K562 (cell line): ENCODE data around the gene SRC. TPM values are rescaled to one million over a fixed set of nuclear protein-coding genes. Genes with fewer than 3 reads are reported as not detected.

ENCODE experiments used
- ATAC-seq: fragments of 200-7000 bp; cut with Tn5 transposase; 3 replicates; pipeline ENCODE4 v1.9.1; 2020; ENCODE audit warnings: moderate library complexity
- BruUV-seq: library from RNA; stranded (reverse); fragments of 400-500 nt; replicated peaks from 2 replicates; lab custom pipeline; 2021; lab: Mats Ljungman, UMichigan
- CTCF ChIA-PET: fragments of 300-600 bp; formaldehyde crosslinking; extraction: SDS; loops from one replicate; lab custom pipeline; 2021; ENCODE audit warnings: low intra/inter-chr PET ratio; lab: Yijun Ruan, JAX
- POLR2A ChIA-PET: fragments of 300-600, 350-650 bp; sonication (Branson Sonifier 250); formaldehyde crosslinking; extraction: SDS; loops from one replicate; lab custom pipeline; 2021; ENCODE audit warnings: antibody characterized with exemption, inconsistent platforms; lab: Yijun Ruan, JAX
- DNase-seq, 4 experiments: peaks; one replicate each; pipeline versions ENCODE4 v3.0.0 to v3.0.0-alpha.2; 2011 to 2018; ENCODE audit warnings: low spot score in 3 of 4, mixed read lengths in 3 of 4; ENCODE audit errors: extremely low read depth in 1 of 4
- FAIRE-seq: peaks from 2 replicates; lab custom pipeline; 2011; peaks lifted over from hg19 to GRCh38; lab: Jason Lieb, UNC
- H2AFZ ChIP-seq: 2 replicates; pipeline ENCODE4 v1.6.0; 2011; ENCODE audit warnings: low read depth, low read length, control low read depth, inconsistent platforms
- H3K27ac ChIP-seq: fragments of 200-600 bp; 3 replicates; pipeline ENCODE4 v1.8.0; 2011; ENCODE audit warnings: low read depth, mild to moderate bottlenecking, control low read depth, inconsistent platforms, low read length, moderate library complexity, mixed read lengths; ENCODE audit errors: extremely low read depth
- H3K27me3 ChIP-seq, 2 experiments: fragments of 300-600 bp in 1 of 2; 2 replicates in 1 of 2; 3 replicates in 1 of 2; pipeline versions ENCODE4 v1.6.0 to v1.8.0; 2011; ENCODE audit warnings: inconsistent platforms in 2 of 2, low read length in 2 of 2, mild to moderate bottlenecking in 1 of 2, mixed read lengths in 1 of 2, moderate library complexity in 1 of 2; ENCODE audit not compliant: control insufficient read depth in 2 of 2, insufficient read depth in 2 of 2
- H3K36me3 ChIP-seq: fragments of 300-600 bp; 3 replicates; pipeline ENCODE4 v1.8.0; 2011; ENCODE audit warnings: mild to moderate bottlenecking, low read length, inconsistent platforms; ENCODE audit not compliant: control insufficient read depth, insufficient read depth
- H3K4me1 ChIP-seq, 2 experiments: fragments of 200-600 bp in 1 of 2; replicated peaks in 1 of 2; 2 replicates in 1 of 2; 3 replicates in 1 of 2; pipeline versions ENCODE4 v1.5.1 to v1.8.0; 2011; ENCODE audit warnings: inconsistent platforms in 2 of 2, low read length in 2 of 2, mild to moderate bottlenecking in 1 of 2, mixed read lengths in 1 of 2, moderate library complexity in 1 of 2; ENCODE audit not compliant: control insufficient read depth in 2 of 2, insufficient read depth in 2 of 2
- H3K4me2 ChIP-seq: 2 replicates; pipeline ENCODE4 v1.6.1; 2011; ENCODE audit warnings: low read length, control low read depth, inconsistent platforms, mixed read lengths; ENCODE audit not compliant: insufficient read depth
- H3K4me3 ChIP-seq: fragments of 200-600 bp; sonication (generic), shearing (Covaris generic); 2 replicates; pipeline ENCODE4 v1.5.1; 2016; ENCODE audit warnings: control low read depth, inconsistent platforms
- H3K79me2 ChIP-seq: fragments of 200-600 bp; 3 replicates; pipeline ENCODE4 v1.8.0; 2011; ENCODE audit warnings: low read length, inconsistent platforms; ENCODE audit not compliant: control insufficient read depth, insufficient read depth
- H3K9ac ChIP-seq, 2 experiments: 2 replicates each; pipeline versions ENCODE4 v1.6.0 to v1.6.1; 2011; ENCODE audit warnings: low read depth in 2 of 2, low read length in 2 of 2, control low read depth in 1 of 2, inconsistent platforms in 1 of 2, mild to moderate bottlenecking in 1 of 2, mixed read lengths in 1 of 2; ENCODE audit not compliant: insufficient read depth in 1 of 2
- H3K9me1 ChIP-seq: one replicate; pipeline ENCODE4 v1.6.0; 2011; ENCODE audit warnings: inconsistent platforms, mild to moderate bottlenecking, low read length, moderate library complexity; ENCODE audit not compliant: control insufficient read depth, insufficient read depth
- H3K9me3 ChIP-seq: replicated peaks from 2 replicates; pipeline ENCODE4 v1.5.1; 2011; ENCODE audit warnings: low read depth, low read length, inconsistent platforms; ENCODE audit not compliant: control insufficient read depth, insufficient read depth
- H4K20me1 ChIP-seq: replicated peaks from 2 replicates; pipeline ENCODE4 v1.6.1; 2011; ENCODE audit warnings: low read length, inconsistent platforms, mixed read lengths; ENCODE audit not compliant: control insufficient read depth, insufficient read depth
- POLR2H ChIP-seq: IDR thresholded peaks from 2 replicates; pipeline ENCODE4 v1.6.1; 2016; ENCODE audit warnings: missing genetic modification characterization, low read depth, mild to moderate bottlenecking, control low read depth, missing compliant biosample characterization, moderate library complexity
- ZNF518B ChIP-seq: fragments of 250-450 bp; sonication (Bioruptor Pico); IDR thresholded peaks from 2 replicates; pipeline ENCODE4 v1.5.0; 2021; ENCODE audit warnings: mild to moderate bottlenecking, moderate library complexity
- WGBS: fragments of 100-300 bp; shearing (Covaris generic); methylation state at CpG from one replicate; pipeline ENCODE4 v1.1.6; 2016; ENCODE audit warnings: low coverage, mixed read lengths; ENCODE audit not compliant: insufficient coverage; ENCODE audit errors: missing lambda C conversion rate; 5-methylcytosine and 5-hydroxymethylcytosine counted together
- in situ Hi-C: fragments of 300-500 bp; cut with MboI; formaldehyde crosslinking; loops from 4 replicates; pipeline ENCODE4 v1.15.0; 2018; ENCODE audit warnings: inconsistent platforms, mixed read lengths
- intact Hi-C: fragments of 100-400 bp; cut with micrococcal nuclease; formaldehyde crosslinking; loops from 2 replicates; pipeline ENCODE4 v1.14.2; 2022
- polyA plus RNA-seq, 8 experiments: library from polyadenylated mRNA; depleted of rRNA in 4 of 8; stranded (reverse) in 5 of 8; unstranded in 3 of 8; fragments of >200 nt; fragmentation: Nextera tagmentation in 2 of 8; fragmentation: Illumina TruSeq in 1 of 8; extraction: Ambion mirVana in 2 of 8; extraction: Trizol in 1 of 8; gene quantifications; 2 replicates each; pipeline versions ENCODE4 v1.2.1 to v1.2.3, GENCODE V29; 2011 to 2014; ENCODE audit warnings: inconsistent platforms in 1 of 8, missing spikeins in 1 of 8
- total RNA-seq, 7 experiments: library from RNA; depleted of rRNA in 6 of 7; stranded (reverse); fragments of >200 nt in 6 of 7; fragmentation: Illumina TruSeq in 2 of 7; extraction: Trizol in 2 of 7; gene quantifications; 2 replicates each; pipeline versions ENCODE4 v1.2.1 to v1.2.3, GENCODE V29; 2011 to 2021; ENCODE audit warnings: low replicate concordance in 1 of 7
- TF ChIP-seq, protein P1 (sequence below): sonication (generic); formaldehyde crosslinking; IDR thresholded peaks from 2 replicates; pipeline ENCODE4 v1.5.0; 2020; ENCODE audit warnings: missing genetic modification reagents
- TF ChIP-seq, protein P2 (sequence below): IDR thresholded peaks from 2 replicates; pipeline ENCODE4 v1.6.1; 2014; ENCODE audit warnings: antibody characterized with exemption

The SRC gene
- total and polyA plus RNA-seq, 9 of the 15 experiments (the other 6 are each of a cell fraction or from before 2014, with no cell fraction given) = 0.06 to 8.5 (median 3.1) TPM

GRCh38 chr20:37421988-37422387 lies 76.0 kb downstream of the SRC start:
- Histone ChIP-seq H3K4me1 (peaks cover 0 to 3% of the 10 kb centered on the region in 2 experiments; a peak in 2 of 5 replicates), H3K79me2 (no peaks in the 10 kb centered on the region), H3K36me3 (no peaks in the 10 kb centered on the region), H4K20me1 (peaks cover 17% of the 10 kb centered on the region; the same call in 1 of the 2 replicates), H3K9me3 (0 out of 2 replicates have a peak, but pooled peaks cover 3% of the 10 kb centered on the region), H3K4me2 (no peak overlapping the region), H3K9me1 (no peaks in the 10 kb centered on the region), H3K9ac (no peak overlapping the region), H3K27me3 (peaks cover 64 to 97% of the 10 kb centered on the region in 2 experiments; a peak in 4 of 5 replicates), H3K4me3 (no peak overlapping the region), H3K27ac (no peak overlapping the region), H2AFZ (no peak overlapping the region)
- ChIA-PET CTCF (no interaction called here), POLR2A (no interaction called here)
- WGBS = 0% methylated on average over 3 of the region's 6 CpGs
- BruUV-seq = no TSS peak
- in situ Hi-C loops (no loop called here), intact Hi-C loops (no loop called here)
- FAIRE-seq (no peak), ATAC-seq (no peak), DNase-seq (no peak)
- TF ChIP-seq, protein P1, sequence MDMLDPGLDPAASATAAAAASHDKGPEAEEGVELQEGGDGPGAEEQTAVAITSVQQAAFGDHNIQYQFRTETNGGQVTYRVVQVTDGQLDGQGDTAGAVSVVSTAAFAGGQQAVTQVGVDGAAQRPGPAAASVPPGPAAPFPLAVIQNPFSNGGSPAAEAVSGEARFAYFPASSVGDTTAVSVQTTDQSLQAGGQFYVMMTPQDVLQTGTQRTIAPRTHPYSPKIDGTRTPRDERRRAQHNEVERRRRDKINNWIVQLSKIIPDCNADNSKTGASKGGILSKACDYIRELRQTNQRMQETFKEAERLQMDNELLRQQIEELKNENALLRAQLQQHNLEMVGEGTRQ (CRISPR knock-in tag) = no peak
- TF ChIP-seq POLR2H (tag) (no peak), ZNF518B (no peak)
- TF ChIP-seq, protein P2, sequence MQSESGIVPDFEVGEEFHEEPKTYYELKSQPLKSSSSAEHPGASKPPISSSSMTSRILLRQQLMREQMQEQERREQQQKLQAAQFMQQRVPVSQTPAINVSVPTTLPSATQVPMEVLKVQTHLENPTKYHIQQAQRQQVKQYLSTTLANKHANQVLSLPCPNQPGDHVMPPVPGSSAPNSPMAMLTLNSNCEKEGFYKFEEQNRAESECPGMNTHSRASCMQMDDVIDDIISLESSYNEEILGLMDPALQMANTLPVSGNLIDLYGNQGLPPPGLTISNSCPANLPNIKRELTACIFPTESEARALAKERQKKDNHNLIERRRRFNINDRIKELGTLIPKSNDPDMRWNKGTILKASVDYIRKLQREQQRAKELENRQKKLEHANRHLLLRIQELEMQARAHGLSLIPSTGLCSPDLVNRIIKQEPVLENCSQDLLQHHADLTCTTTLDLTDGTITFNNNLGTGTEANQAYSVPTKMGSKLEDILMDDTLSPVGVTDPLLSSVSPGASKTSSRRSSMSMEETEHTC = no peak
